KMS-11 (cell line): ENCODE measurements around the gene ZNF775.

Experiments used
- H2AFZ ChIP-seq: fragments of 200-600 bp; sonication (generic); 2 replicates; pipeline ENCODE4 v1.6.1; 2016; ENCODE audit warnings: antibody characterized with exemption, mixed run types, low read depth
- H3K27ac ChIP-seq: fragments of 200-600 bp; sonication (generic); 2 replicates; pipeline ENCODE4 v1.6.1; 2016; ENCODE audit warnings: mild to moderate bottlenecking, mixed run types
- H3K27me3 ChIP-seq: fragments of 200-600 bp; sonication (generic); 2 replicates; pipeline ENCODE4 v1.6.1; 2017; ENCODE audit warnings: mild to moderate bottlenecking, low read depth, mixed run types, moderate library complexity; ENCODE audit not compliant: insufficient read depth
- H3K36me3 ChIP-seq: fragments of 200-600 bp; sonication (generic); 2 replicates; pipeline ENCODE4 v1.6.1; 2017; ENCODE audit warnings: mild to moderate bottlenecking, mixed run types; ENCODE audit not compliant: insufficient read depth
- H3K4me1 ChIP-seq: fragments of 200-600 bp; sonication (generic); 2 replicates; pipeline ENCODE4 v1.6.1; 2016; ENCODE audit warnings: mild to moderate bottlenecking, low read depth, mixed run types; ENCODE audit not compliant: poor library complexity, severe bottlenecking
- H3K4me2 ChIP-seq: fragments of 200-600 bp; sonication (generic); 2 replicates; pipeline ENCODE4 v1.7.0; 2016; ENCODE audit warnings: mild to moderate bottlenecking, mixed run types
- H3K4me3 ChIP-seq: fragments of 200-600 bp; sonication (generic); IDR thresholded peaks from 2 replicates; pipeline ENCODE4 v1.6.1; 2017; ENCODE audit warnings: low read depth, low read length, mixed read lengths; ENCODE audit not compliant: insufficient read depth
- H3K79me2 ChIP-seq: fragments of 200-600 bp; sonication (generic); 2 replicates; pipeline ENCODE4 v1.6.1; 2016; ENCODE audit warnings: low read depth, mixed run types; ENCODE audit not compliant: insufficient read depth
- H3K9ac ChIP-seq: fragments of 200-600 bp; sonication (generic); 2 replicates; pipeline ENCODE4 v1.6.1; 2016; ENCODE audit warnings: mild to moderate bottlenecking, mixed run types
- H4K20me1 ChIP-seq: fragments of 200-600 bp; sonication (generic); 2 replicates; pipeline ENCODE4 v1.6.1; 2016; ENCODE audit warnings: mild to moderate bottlenecking, mixed run types; ENCODE audit not compliant: insufficient read depth
- TF ChIP-seq, protein P1 (sequence below): fragments of 200-600 bp; sonication (generic); conservative IDR thresholded peaks from 2 replicates; pipeline ENCODE4 v1.6.1; 2017; ENCODE audit warnings: low read depth, mild to moderate bottlenecking, antibody characterized with exemption, low read length, moderate library complexity, mixed read lengths

ZNF775 gene

DNA sequence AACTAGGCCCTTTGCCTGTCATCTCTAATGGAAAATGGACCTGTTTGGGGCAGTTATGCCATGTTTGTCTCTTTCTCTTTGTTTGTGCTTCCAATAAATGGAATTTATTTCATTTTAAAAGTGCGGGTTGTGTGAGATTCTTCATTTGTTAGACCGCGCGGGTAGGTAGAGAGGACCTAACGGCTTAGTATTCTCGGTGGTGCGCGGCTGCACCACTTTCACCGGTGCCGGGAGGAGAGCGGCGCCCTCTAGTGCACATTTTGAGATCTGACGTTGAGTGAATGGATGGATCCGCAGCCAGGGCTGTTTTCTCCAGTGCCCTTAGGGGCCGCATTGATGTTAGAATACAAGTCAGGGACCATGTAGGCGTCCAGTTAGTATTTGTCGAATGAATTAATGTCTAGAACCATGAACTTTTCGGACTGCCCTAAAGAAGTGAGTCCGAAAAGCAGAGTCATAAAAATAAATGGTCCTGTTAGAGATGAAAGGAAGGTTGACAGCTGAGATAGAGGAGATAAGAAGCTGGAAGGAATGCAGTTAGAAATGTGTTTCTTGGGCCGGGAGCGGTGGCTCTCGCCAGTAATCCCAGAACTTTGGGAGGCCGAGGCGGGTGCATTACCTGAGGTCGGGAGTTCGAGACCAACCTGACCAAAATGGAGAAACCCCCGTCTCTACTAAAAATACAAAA, 42.0 kb downstream of the ZNF775 start:
- H3K4me2 ChIP-seq: peak overlapping the region; percentile 70
- peak overlapping the region; percentile 59 for H2AFZ ChIP-seq

GRCh38 chr7:150421831-150422230, 42.7 kb downstream of the ZNF775 start:
- no peak overlapping the region for H3K4me2 ChIP-seq
- H4K20me1 ChIP-seq: no peaks in the 10 kb centered on the region
- H3K4me1 ChIP-seq: peaks cover 41% of the 10 kb centered on the region
- no peak overlapping the region for H3K9ac ChIP-seq
- no peak overlapping the region for H3K27ac ChIP-seq
- H2AFZ ChIP-seq: no peak overlapping the region
- H3K27me3 ChIP-seq: no peaks in the 10 kb centered on the region
- TF ChIP-seq, protein P1, sequence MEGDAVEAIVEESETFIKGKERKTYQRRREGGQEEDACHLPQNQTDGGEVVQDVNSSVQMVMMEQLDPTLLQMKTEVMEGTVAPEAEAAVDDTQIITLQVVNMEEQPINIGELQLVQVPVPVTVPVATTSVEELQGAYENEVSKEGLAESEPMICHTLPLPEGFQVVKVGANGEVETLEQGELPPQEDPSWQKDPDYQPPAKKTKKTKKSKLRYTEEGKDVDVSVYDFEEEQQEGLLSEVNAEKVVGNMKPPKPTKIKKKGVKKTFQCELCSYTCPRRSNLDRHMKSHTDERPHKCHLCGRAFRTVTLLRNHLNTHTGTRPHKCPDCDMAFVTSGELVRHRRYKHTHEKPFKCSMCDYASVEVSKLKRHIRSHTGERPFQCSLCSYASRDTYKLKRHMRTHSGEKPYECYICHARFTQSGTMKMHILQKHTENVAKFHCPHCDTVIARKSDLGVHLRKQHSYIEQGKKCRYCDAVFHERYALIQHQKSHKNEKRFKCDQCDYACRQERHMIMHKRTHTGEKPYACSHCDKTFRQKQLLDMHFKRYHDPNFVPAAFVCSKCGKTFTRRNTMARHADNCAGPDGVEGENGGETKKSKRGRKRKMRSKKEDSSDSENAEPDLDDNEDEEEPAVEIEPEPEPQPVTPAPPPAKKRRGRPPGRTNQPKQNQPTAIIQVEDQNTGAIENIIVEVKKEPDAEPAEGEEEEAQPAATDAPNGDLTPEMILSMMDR: no peak
- no peaks in the 10 kb centered on the region for H3K36me3 ChIP-seq
- no peaks in the 10 kb centered on the region for H3K79me2 ChIP-seq
- no peak overlapping the region for H3K4me3 ChIP-seq

More for the DNA sequence above, 42.0 kb downstream of the ZNF775 start:
- Histone ChIP-seq H3K36me3 (no peaks in the 10 kb centered on the region), H3K4me1 (peaks cover 48% of the 10 kb centered on the region), H3K27me3 (no peaks in the 10 kb centered on the region), H3K4me3 (no peak overlapping the region), H3K79me2 (no peaks in the 10 kb centered on the region), H3K27ac (no peak overlapping the region), H3K9ac (no peak overlapping the region), H4K20me1 (no peaks in the 10 kb centered on the region)
- TF ChIP-seq, protein P1: peak; percentile 98

DNA sequence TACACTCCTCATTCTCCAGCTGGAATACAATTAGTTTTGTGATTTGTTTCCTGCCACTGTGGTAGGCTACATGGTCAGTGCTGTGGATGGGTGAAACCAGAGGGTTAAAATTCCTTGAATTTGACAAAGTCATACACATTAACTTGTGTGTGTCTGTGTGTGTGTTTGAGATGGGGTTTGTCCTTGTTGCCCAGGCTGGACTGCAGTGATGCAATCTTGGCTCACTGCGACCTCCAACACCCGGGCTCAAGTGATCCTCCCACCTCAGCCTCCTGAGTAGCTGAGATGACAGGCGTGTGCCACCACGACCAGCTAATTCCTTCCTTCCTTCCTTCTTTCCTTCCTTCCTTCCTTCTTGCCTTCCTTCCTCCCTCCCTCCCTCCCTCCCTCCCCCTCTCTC, 46.5 kb downstream of the ZNF775 start:
- H2AFZ ChIP-seq: no peak overlapping the region
- H3K36me3 ChIP-seq: no peaks in the 10 kb centered on the region
- H3K4me3 ChIP-seq: no peak overlapping the region
- peaks cover 39% of the 10 kb centered on the region for H3K4me1 ChIP-seq
- no peak overlapping the region for H3K9ac ChIP-seq
- H3K27me3 ChIP-seq: no peaks in the 10 kb centered on the region
- TF ChIP-seq, protein P1: no peak
- no peak overlapping the region for H3K4me2 ChIP-seq
- H4K20me1 ChIP-seq: no peaks in the 10 kb centered on the region
- H3K27ac ChIP-seq: no peak overlapping the region
- H3K79me2 ChIP-seq: no peaks in the 10 kb centered on the region

DNA sequence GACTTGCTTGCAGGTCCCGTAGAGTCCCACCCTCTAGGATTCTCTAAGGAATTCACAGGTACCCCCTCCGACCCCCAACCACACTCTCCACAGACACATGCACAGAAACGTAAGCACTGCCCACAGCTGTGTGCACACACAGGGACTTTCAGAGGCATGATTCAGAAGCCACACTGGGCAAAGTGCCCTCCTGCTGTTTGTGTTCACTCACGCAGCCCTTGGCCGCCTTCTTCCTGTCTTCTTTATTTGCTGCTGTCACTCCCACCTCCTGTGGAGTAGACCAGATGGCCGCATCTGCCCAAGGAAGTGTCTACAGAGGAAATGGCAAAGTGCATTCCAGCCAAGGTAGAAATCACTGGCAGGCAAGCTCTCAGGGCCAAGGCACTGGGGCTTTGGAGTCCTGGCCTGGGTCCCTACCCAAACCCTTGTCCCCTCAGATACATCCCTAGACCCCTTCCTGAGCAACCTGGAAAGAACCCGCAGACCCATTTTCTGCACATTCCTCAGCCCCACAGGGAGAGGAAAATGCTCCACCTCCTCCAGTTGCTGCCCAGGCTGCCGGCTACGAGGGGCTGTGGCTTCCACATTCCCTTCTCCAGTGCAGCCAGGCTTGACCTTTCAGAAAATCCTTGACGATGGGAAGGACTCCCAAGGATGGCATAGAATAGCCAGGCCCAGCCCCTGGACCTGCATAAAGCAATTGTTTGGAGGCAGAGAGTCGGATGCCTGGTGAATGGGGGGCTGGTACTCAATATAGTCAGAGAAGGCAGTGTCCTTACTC, 49.7 kb downstream of the ZNF775 start:
- Histone ChIP-seq H3K4me2 (peak overlapping the region; percentile 92), H3K27ac (peak overlapping the region; percentile 77), H2AFZ (peak overlapping the region; percentile 61), H3K79me2 (no peaks in the 10 kb centered on the region), H3K4me3 (no peak overlapping the region), H3K4me1 (peaks cover 56% of the 10 kb centered on the region), H3K27me3 (no peaks in the 10 kb centered on the region), H3K36me3 (no peaks in the 10 kb centered on the region), H3K9ac (peak overlapping the region; percentile 30), H4K20me1 (no peaks in the 10 kb centered on the region)
- TF ChIP-seq, protein P1: no peak
